Brain microvascular endothelial cell (primary cell): ENCODE measurements around the gene ZNF891.

Experiments
- DNase-seq: peaks from one replicate; pipeline ENCODE4 v3.0.0-alpha.2; 2020
- H3K27ac ChIP-seq: fragments of 250-450 bp; sonication (Bioruptor Pico); 2 replicates; pipeline ENCODE4 v1.5.1; 2020; ENCODE audit warnings: mild to moderate bottlenecking, moderate library complexity
- H3K27me3 ChIP-seq: fragments of 250-450 bp; sonication (Bioruptor Pico); replicated peaks from 2 replicates; pipeline ENCODE4 v1.5.1; 2020; ENCODE audit warnings: mild to moderate bottlenecking
- H3K36me3 ChIP-seq: fragments of 250-450 bp; sonication (Bioruptor Pico); replicated peaks from 2 replicates; pipeline ENCODE4 v1.5.1; 2020; ENCODE audit warnings: mild to moderate bottlenecking
- H3K4me3 ChIP-seq: 2 replicates; pipeline ENCODE4 v1.5.1; 2011; ENCODE audit warnings: low read depth, mild to moderate bottlenecking, control low read depth, low read length, moderate library complexity
- in situ Hi-C: cut with HindIII; loops from 2 replicates; pipeline ENCODE4 v1.10.0; 2017; ENCODE audit warnings: low sequenced_read_pairs, low pct_ligation_motif_present
- TF ChIP-seq, protein P1 (sequence below): IDR thresholded peaks from 2 replicates; pipeline ENCODE4 v1.5.1; 2011; ENCODE audit warnings: low read depth, mild to moderate bottlenecking, moderate library complexity, low read length, control low read depth, inconsistent platforms; ENCODE audit errors: missing control alignments

Gene ZNF891

DNA sequence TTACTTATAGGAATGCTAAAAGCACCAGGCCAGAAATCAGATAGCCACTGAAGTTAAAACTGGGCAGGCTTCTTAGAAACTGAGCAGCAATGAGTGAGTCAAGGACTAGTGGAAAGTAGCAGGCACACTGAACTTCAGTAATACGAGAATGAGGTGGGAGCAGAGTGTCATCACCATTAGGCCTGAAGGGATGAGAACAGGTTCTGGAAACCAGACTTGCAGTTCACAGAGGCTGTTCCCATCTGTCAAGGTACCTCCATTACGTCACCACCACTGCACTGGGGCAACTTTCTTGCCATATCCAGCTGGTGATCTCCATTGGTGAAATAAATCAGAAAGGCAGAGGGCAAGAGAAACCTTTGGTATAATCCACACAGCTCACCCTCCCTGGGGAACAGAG, 15.9 kb upstream of the ZNF891 start:
- DNase-seq = no peak
- TF ChIP-seq, protein P1, sequence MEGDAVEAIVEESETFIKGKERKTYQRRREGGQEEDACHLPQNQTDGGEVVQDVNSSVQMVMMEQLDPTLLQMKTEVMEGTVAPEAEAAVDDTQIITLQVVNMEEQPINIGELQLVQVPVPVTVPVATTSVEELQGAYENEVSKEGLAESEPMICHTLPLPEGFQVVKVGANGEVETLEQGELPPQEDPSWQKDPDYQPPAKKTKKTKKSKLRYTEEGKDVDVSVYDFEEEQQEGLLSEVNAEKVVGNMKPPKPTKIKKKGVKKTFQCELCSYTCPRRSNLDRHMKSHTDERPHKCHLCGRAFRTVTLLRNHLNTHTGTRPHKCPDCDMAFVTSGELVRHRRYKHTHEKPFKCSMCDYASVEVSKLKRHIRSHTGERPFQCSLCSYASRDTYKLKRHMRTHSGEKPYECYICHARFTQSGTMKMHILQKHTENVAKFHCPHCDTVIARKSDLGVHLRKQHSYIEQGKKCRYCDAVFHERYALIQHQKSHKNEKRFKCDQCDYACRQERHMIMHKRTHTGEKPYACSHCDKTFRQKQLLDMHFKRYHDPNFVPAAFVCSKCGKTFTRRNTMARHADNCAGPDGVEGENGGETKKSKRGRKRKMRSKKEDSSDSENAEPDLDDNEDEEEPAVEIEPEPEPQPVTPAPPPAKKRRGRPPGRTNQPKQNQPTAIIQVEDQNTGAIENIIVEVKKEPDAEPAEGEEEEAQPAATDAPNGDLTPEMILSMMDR = no peak
- H3K4me3 ChIP-seq = no peak overlapping the region
- in situ Hi-C loops = no loop called here
- H3K36me3 ChIP-seq = peaks cover 21% of the 10 kb centered on the region
- no peaks in the 10 kb centered on the region for H3K27me3 ChIP-seq
- no peak overlapping the region for H3K27ac ChIP-seq

DNA sequence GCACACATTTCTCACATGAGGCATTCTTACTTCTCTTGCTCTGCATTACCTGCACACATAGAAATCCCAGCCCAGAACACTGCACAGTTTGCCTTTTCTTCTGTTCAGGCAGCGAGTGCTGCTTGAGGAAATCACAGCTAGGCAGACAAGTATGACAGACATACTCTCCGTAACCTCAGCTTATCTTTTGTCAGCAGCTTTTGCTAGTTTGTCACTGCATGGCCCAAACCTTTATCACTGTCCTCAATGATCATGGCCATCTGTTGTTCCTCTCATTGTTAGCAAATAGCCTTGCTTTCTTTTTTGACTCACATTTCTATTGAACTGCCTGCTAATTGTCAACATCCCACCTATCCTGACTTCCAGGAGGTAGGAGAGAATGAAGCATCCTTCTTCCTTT, 5.7 kb upstream of the ZNF891 start:
- Histone ChIP-seq H3K27me3 (no peaks in the 10 kb centered on the region), H3K27ac (no peak overlapping the region), H3K36me3 (peaks cover 22% of the 10 kb centered on the region), H3K4me3 (no peak overlapping the region)
- in situ Hi-C loops = no loop called here
- DNase-seq = no peak
- TF ChIP-seq, protein P1 = no peak

DNA sequence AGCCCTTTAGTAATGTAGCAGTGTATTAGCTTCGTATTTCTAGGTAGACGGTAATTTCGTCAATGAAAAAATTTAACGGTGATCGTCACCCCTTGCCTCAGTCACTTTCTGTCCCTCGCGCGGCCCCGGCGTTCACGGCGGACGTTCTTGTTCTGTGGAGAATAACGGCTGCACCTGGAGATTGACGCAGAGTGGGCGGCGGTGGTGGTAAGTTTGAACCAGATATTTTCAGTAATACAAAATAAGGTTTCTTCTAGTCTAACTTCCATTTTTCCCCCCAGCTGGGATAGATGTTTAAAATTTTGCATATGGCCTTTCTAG, 694 bp upstream of the ZNF891 start:
- peak overlapping the region; percentile 88 for H3K4me3 ChIP-seq
- peaks cover 9% of the 10 kb centered on the region for H3K36me3 ChIP-seq
- H3K27me3 ChIP-seq = no peaks in the 10 kb centered on the region
- TF ChIP-seq, protein P1 = no peak
- DNase-seq = no peak
- in situ Hi-C loops = no loop called here
- H3K27ac ChIP-seq = peak overlapping the region; percentile 92

DNA sequence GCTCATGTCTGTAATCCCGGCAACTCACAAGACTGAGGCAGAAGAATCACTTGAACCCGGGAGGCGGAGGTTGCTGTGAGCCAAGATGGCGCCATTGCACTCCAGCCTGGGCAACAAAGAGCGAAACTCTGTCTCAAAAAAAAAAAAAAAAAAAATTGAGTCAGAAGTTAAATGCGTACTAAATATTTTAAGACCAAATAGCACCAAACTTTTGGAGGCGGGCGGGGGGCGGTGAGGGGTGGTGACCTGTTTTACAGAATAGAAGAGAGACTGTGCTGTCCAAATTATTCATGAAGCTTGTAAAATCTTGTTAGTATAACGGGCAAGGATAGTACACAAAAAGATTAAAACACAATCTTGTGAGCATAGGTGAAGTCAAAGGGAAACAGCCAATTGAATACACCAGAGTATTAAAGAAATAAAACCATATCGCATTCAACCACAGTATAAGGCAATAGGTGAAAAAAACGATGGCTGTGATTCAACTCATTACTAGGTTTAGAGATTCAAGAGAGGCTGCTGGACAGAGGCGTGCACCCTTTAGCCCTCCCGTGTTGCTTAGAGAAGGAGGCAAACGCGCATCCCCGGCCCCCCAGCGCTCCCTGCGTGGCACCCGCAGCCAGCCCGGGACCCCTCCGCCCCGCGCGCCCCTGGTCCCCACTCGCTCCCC, 571 bp downstream of the ZNF891 start:
- Histone ChIP-seq H3K36me3 (no peaks in the 10 kb centered on the region), H3K27me3 (no peaks in the 10 kb centered on the region), H3K27ac (peak overlapping the region; percentile 92), H3K4me3 (peak overlapping the region; percentile 88)
- no peak for DNase-seq
- TF ChIP-seq, protein P1 = no peak
- in situ Hi-C loops = no loop called here

DNA sequence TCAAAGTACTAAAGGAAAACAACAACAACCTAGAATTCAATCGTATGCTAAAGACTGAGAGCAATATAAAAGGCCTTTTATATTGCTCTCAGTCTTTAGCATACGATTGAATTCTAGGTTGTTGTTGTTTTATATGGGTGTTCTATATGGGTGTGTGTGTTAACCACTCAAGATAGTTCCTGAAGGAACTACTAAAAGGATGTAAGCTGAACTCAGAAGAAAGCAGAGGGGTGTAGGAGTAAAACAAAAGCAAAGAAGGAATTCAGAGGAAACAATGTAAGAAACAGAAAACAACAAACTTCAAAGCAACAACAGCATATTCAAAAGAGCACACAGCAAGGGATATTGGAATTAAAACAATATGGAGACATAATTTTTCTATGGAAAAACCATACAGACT, 5.4 kb downstream of the ZNF891 start:
- H3K27ac ChIP-seq = no peak overlapping the region
- in situ Hi-C loops = no loop called here
- peaks cover 11% of the 10 kb centered on the region for H3K36me3 ChIP-seq
- no peak overlapping the region for H3K4me3 ChIP-seq
- TF ChIP-seq, protein P1 = no peak
- DNase-seq = no peak
- H3K27me3 ChIP-seq = no peaks in the 10 kb centered on the region

DNA sequence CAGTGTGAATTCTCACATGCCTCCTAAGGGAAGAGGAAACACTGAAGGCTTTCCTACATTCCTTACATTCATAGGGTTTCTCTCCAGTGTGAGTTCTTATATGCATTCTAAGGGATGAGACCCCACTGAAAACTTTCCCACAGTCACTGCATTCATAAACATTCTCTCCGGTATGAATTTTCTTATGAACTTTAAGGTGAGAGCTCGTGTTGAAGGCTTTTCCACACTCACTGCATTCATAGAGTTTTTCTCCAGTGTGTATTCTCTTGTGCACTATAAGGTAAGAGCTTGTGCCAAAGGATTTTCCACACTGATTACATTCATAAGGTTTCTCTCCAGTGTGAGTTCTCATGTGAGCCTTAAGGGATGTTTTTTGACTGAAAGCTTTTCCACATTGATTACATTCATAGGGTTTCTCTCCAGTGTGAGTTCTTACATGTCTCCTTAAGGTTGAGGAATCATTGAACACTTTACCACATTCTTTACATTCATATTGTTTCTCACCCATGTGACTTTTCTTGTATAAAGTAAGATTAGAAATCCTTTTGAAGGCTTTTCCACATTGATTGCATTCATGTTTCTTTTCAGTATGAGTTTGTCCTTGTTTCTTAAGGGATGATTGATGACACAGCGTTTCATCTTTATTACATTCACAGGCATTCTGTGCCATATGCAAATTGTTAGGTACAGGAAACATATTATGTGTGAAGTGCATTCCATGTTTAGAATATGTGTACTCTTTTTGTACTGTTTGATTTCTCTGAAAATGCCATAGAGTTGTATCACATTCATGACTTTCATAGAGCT, 9.5 kb downstream of the ZNF891 start:
- Histone ChIP-seq H3K27ac (no peak overlapping the region), H3K36me3 (peaks cover 12% of the 10 kb centered on the region), H3K4me3 (no peak overlapping the region), H3K27me3 (no peaks in the 10 kb centered on the region)
- no peak for DNase-seq
- TF ChIP-seq, protein P1 = no peak
- in situ Hi-C loops = no loop called here
